ENCODE measurements around the gene RFTN2.
A peak's percentile ranks its signal among the peaks of the same experiment; 100 is the strongest.
"Not testable (repeated sequence)": the region's sequence is repeated elsewhere in the genome, so short reads cannot be mapped to it uniquely, and the experiment has no call there.

The RFTN2 gene

DNA sequence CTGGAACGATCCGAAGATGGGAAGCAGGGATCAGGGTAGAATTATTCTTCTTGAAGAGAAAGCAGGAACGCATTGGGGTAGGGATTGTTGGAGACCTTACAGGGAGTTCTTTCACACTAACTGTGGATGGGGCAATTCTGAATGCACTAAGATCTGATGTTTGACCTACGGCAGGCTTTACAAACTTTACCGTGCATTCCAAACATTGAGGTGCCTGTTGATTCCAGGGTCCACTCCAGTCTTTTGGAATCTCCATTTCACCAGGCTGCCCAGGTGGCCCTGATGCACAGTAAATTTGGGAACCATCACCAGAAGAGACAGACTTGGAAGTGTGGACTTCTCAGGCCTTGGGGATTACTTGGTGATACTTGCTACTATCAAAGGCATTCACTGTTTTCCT is 76.9 kb downstream of the RFTN2 start:
- H3K27ac ChIP-seq (ENCODE audit: low read length), result no peak overlapping the region
- no peaks in the 10 kb centered on the region for H3K36me3 ChIP-seq (ENCODE audit: control insufficient read depth, low read depth, low read length)
- H3K4me3 ChIP-seq (ENCODE audit: low read length), result no peak overlapping the region
- no peak overlapping the region for H3K9ac ChIP-seq (ENCODE audit: low read length)
- H3K4me1 ChIP-seq (ENCODE audit: control insufficient read depth, low read depth, low read length), result peaks cover 27% of the 10 kb centered on the region
- no peaks in the 10 kb centered on the region for H3K9me3 ChIP-seq (ENCODE audit: control insufficient read depth, low read depth, low read length)
- H3K27me3 ChIP-seq (ENCODE audit: control insufficient read depth, insufficient read depth, low read length), result no peaks in the 10 kb centered on the region

DNA sequence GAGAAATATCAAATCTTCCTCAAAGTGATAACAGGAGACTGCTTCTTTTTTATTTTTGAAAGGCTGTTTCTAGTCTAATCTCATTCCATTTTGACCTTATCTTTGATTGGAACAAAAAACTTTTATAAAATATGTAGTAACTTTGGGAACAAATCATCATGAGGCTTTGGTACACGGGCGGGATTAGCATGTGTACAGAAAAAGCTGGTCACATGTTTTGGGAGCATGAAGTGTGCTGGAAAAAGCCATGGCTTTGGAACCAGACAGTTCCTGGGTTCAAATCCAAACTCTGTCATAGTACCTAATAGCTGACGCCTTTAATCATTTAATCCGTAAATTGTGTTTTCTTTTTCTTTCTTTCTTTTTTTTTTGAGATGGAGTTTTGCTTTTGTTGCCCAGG is 78.2 kb downstream of the RFTN2 start:
- Histone ChIP-seq H3K27me3 (ENCODE audit: control insufficient read depth, insufficient read depth, low read length) (no peaks in the 10 kb centered on the region), H3K27ac (ENCODE audit: low read length) (no peak overlapping the region), H3K36me3 (ENCODE audit: control insufficient read depth, low read depth, low read length) (no peaks in the 10 kb centered on the region), H3K4me1 (ENCODE audit: control insufficient read depth, low read depth, low read length) (peaks cover 27% of the 10 kb centered on the region), H3K9me3 (ENCODE audit: control insufficient read depth, low read depth, low read length) (no peaks in the 10 kb centered on the region), H3K9ac (ENCODE audit: low read length) (no peak overlapping the region), H3K4me3 (ENCODE audit: low read length) (no peak overlapping the region)

DNA sequence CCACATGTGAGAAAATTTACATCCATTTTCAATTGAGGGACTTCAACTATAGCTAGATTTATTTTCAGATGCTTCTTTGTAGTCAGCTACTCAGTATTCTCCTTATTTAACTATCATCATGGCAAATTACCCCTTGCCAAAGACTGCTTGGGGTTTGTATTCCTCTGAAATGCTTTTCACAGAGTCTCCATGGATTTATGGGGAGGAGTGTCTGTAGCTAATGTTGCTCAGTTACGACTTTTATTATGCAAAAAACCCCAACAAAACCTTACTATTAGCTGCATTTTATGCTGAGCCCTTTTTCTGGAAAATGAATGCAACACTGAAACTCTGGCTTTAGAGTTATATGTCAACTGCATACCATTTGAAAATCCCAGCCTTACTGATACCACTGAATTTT is 78.6 kb downstream of the RFTN2 start:
- Histone ChIP-seq H3K27ac (ENCODE audit: low read length) (no peak overlapping the region), H3K27me3 (ENCODE audit: control insufficient read depth, insufficient read depth, low read length) (no peaks in the 10 kb centered on the region), H3K9ac (ENCODE audit: low read length) (no peak overlapping the region), H3K4me1 (ENCODE audit: control insufficient read depth, low read depth, low read length) (peaks cover 27% of the 10 kb centered on the region), H3K36me3 (ENCODE audit: control insufficient read depth, low read depth, low read length) (no peaks in the 10 kb centered on the region), H3K4me3 (ENCODE audit: low read length) (no peak overlapping the region), H3K9me3 (ENCODE audit: control insufficient read depth, low read depth, low read length) (no peaks in the 10 kb centered on the region)

DNA sequence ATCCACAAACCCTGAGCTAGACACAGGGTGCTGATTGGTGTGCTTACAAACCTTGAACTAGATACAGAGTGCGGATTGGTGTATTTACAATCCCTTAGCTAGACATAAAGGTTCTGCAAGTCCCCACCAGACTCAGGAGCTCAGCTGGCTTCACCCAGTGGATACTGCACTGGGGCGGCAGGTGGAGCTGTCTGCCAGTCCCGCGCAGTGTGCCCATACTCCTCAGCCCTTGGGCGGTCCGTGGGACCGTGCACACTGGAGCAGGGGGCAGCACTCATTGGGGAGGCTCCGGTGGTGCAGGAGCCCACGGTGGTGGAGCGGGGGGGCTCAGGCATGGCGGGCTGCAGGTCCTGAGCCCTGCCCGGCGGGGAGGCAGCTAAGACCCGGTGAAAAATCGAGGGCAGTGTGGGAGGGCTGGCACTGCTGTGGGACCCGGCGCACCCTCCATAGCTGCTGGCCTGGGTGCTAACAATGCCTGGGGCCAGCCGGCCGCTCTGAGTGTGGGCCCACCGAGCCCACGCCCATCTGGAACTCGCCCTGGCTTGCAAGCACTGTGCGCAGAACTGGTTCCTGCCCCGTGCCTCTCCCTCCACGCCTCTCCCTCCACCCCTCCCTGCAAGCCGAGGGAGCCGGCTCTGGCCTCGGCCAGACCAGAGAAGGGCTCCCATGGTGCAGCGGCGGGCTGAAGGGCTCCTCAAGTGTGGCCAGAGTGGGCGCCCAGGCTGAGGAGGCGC is 83.9 kb downstream of the RFTN2 start:
- Histone ChIP-seq H3K4me1 (ENCODE audit: control insufficient read depth, low read depth, low read length) (peaks cover 34% of the 10 kb centered on the region), H3K27ac (ENCODE audit: low read length) (no peak overlapping the region), H3K36me3 (ENCODE audit: control insufficient read depth, low read depth, low read length) (no peaks in the 10 kb centered on the region), H3K9me3 (ENCODE audit: control insufficient read depth, low read depth, low read length) (no peaks in the 10 kb centered on the region), H3K4me3 (ENCODE audit: low read length) (no peak overlapping the region), H3K9ac (ENCODE audit: low read length) (no peak overlapping the region), H3K27me3 (ENCODE audit: control insufficient read depth, insufficient read depth, low read length) (no peaks in the 10 kb centered on the region)

DNA sequence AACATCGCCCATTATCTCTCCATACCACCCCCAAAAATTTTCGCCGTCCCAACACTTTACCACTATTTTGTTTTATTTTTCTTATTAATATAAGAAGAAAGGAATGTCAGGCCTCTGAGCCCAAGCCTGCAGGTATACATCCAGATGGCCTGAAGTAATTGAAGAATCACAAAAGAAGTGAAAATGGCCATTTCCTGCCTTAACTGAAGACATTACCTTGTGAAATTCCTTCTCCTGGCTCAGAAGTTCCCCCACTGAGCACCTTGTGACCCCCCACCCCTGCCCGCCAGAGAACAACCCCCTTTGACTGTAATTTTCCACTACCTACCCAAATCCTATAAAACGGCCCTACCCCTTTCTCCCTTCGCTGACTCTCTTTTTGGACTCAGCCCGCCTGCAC is 88.1 kb downstream of the RFTN2 start:
- not testable (repeated sequence) for H3K9me3 ChIP-seq (ENCODE audit: control insufficient read depth, low read depth, low read length); H3K36me3 ChIP-seq (ENCODE audit: control insufficient read depth, low read depth, low read length); H3K4me3 ChIP-seq (ENCODE audit: low read length); H3K27me3 ChIP-seq (ENCODE audit: control insufficient read depth, insufficient read depth, low read length); H3K27ac ChIP-seq (ENCODE audit: low read length)
- Histone ChIP-seq H3K4me1 (ENCODE audit: control insufficient read depth, low read depth, low read length) (peaks cover 29% of the 10 kb centered on the region), H3K9ac (ENCODE audit: low read length) (peak overlapping the region; percentile 15)

DNA sequence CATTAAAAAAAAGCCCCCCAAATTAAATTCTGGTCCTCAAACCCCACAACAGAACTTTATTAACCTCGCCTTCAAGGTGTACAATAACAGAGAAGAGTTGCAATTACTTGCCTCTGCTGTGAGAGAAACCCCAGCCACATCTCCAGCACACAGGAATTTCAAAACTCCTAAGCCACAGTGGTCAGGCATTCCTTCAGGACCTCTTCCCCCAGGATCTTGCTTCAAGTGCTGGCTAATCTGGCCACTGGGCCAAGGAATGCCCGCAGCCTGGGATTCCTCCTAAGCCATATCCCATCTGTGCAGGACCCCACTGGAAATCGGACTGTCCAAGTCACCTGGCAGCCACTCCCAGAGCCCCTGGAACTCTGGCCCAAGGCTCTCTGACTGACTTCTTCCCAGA is 95.2 kb downstream of the RFTN2 start:
- H3K27me3 ChIP-seq (ENCODE audit: control insufficient read depth, insufficient read depth, low read length); H3K27ac ChIP-seq (ENCODE audit: low read length); H3K9ac ChIP-seq (ENCODE audit: low read length); H3K9me3 ChIP-seq (ENCODE audit: control insufficient read depth, low read depth, low read length); H3K36me3 ChIP-seq (ENCODE audit: control insufficient read depth, low read depth, low read length): not testable (repeated sequence)
- H3K4me1 ChIP-seq (ENCODE audit: control insufficient read depth, low read depth, low read length), result peaks cover 19% of the 10 kb centered on the region
- peak overlapping the region; percentile 44 for H3K4me3 ChIP-seq (ENCODE audit: low read length)

DNA sequence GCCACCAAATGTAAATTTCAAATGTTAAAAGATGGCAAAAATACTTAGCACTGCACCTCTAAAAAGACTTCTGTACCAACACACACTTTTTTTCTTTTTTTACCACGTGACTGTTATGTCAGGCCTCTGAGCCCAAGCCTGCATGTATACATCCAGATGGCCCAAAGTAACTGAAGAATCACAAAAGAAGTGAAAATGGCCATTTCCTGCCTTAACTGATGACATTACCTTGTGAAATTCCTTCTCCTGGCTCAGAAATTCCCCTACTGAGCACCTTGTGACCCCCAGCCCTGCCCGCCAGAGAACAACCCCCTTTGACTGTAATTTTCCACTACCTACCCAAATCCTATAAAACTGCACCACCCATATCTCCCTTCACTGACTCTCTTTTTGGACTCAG is 97.1 kb downstream of the RFTN2 start:
- not testable (repeated sequence) for H3K27ac ChIP-seq (ENCODE audit: low read length); H3K27me3 ChIP-seq (ENCODE audit: control insufficient read depth, insufficient read depth, low read length); H3K9ac ChIP-seq (ENCODE audit: low read length); H3K36me3 ChIP-seq (ENCODE audit: control insufficient read depth, low read depth, low read length)
- Histone ChIP-seq H3K4me1 (ENCODE audit: control insufficient read depth, low read depth, low read length) (peaks cover 19% of the 10 kb centered on the region), H3K9me3 (ENCODE audit: control insufficient read depth, low read depth, low read length) (peaks cover 16% of the 10 kb centered on the region), H3K4me3 (ENCODE audit: low read length) (peak overlapping the region; percentile 44)

DNA sequence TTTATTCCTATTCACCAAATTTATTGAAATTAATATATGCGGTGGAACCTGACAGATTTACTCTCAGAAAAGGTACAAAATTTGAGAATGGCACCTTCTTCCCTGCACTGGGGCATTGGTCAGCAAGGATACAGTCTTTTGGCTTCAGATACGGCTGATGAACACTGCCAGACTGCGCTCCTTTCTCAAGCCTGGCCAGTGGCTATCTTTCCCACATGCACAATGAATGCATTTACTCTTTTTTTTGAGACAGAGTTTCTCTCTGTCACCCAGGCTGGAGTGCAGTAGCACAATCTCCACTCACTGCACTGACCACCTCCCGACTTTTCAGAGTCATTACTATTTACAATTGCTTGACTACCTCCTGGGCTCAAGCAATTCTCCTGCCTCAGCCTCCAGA is 97.9 kb downstream of the RFTN2 start:
- no peaks in the 10 kb centered on the region for H3K36me3 ChIP-seq (ENCODE audit: control insufficient read depth, low read depth, low read length)
- no peaks in the 10 kb centered on the region for H3K27me3 ChIP-seq (ENCODE audit: control insufficient read depth, insufficient read depth, low read length)
- no peak overlapping the region for H3K9ac ChIP-seq (ENCODE audit: low read length)
- H3K4me3 ChIP-seq (ENCODE audit: low read length), result no peak overlapping the region
- H3K9me3 ChIP-seq (ENCODE audit: control insufficient read depth, low read depth, low read length), result peaks cover 16% of the 10 kb centered on the region
- H3K4me1 ChIP-seq (ENCODE audit: control insufficient read depth, low read depth, low read length), result peaks cover 19% of the 10 kb centered on the region
- peak overlapping the region; percentile 11 for H3K27ac ChIP-seq (ENCODE audit: low read length)

DNA sequence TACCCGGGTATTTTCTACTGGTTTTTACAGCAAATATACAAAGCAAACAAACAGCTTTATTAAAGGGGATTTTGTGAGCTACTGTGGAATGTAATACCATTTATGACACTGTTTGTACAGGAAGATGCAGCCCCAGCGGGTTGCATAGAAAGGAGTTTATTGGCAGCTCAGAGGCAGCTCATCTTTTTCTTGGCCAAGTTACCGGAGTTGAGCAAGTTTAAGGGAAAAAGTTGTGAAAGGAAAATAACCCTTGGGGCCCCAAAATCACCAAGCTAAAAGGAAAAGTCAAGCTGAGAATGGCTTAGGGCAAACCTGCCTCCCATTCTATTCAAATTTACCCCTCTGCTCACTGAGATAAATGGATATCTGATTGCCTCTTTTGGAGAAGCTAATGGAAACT is 98.8 kb downstream of the RFTN2 start:
- Histone ChIP-seq H3K4me3 (ENCODE audit: low read length) (no peak overlapping the region), H3K9ac (ENCODE audit: low read length) (no peak overlapping the region), H3K27me3 (ENCODE audit: control insufficient read depth, insufficient read depth, low read length) (no peaks in the 10 kb centered on the region), H3K4me1 (ENCODE audit: control insufficient read depth, low read depth, low read length) (peaks cover 19% of the 10 kb centered on the region), H3K27ac (ENCODE audit: low read length) (no peak overlapping the region), H3K36me3 (ENCODE audit: control insufficient read depth, low read depth, low read length) (no peaks in the 10 kb centered on the region), H3K9me3 (ENCODE audit: control insufficient read depth, low read depth, low read length) (peaks cover 16% of the 10 kb centered on the region)

DNA sequence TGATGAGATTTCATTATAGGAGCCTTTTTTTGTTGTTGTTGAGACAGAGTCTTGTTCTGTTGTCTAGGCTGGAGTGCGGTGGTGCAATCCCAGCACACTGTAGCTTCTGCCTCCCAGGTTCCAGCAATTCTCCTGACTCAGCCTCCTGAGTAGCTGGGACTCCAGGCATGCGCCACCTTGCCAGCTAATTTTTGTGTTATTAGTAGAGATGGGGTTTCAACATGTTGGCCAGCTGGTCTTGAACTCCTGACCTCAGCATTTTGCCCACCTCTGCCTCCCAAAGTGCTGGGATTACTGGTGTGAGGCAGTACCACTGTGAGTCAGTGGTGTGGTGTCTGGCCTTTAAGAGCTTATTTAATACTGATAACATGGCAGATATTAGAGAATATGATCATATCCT is 99.4 kb downstream of the RFTN2 start:
- Histone ChIP-seq H3K9ac (ENCODE audit: low read length) (no peak overlapping the region), H3K36me3 (ENCODE audit: control insufficient read depth, low read depth, low read length) (no peaks in the 10 kb centered on the region), H3K27me3 (ENCODE audit: control insufficient read depth, insufficient read depth, low read length) (no peaks in the 10 kb centered on the region), H3K4me3 (ENCODE audit: low read length) (no peak overlapping the region), H3K4me1 (ENCODE audit: control insufficient read depth, low read depth, low read length) (peaks cover 19% of the 10 kb centered on the region), H3K9me3 (ENCODE audit: control insufficient read depth, low read depth, low read length) (peaks cover 16% of the 10 kb centered on the region), H3K27ac (ENCODE audit: low read length) (no peak overlapping the region)

DNA sequence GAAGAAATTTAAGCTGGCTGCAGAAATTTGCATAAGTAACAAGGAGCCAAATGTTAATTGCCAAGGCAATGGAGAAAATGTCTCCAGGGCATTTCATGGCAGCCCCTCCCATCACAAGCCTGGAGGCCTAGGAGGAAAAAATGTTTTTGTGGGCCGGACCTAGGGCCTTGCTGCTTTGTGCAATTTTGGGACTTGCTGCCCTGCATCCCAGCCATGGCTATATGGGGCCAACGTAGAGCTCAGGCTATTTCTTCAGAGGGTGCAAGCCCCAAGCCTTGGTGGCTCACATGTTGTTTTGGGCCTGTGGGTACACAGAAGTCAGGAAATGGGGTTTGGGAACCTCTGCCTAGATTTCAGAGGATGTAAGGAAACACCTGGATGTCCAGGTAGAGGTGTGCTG is 101.8 kb downstream of the RFTN2 start:
- H3K9ac ChIP-seq (ENCODE audit: low read length), result no peak overlapping the region
- H3K4me1 ChIP-seq (ENCODE audit: control insufficient read depth, low read depth, low read length), result peaks cover 19% of the 10 kb centered on the region
- no peak overlapping the region for H3K27ac ChIP-seq (ENCODE audit: low read length)
- no peaks in the 10 kb centered on the region for H3K36me3 ChIP-seq (ENCODE audit: control insufficient read depth, low read depth, low read length)
- peaks cover 16% of the 10 kb centered on the region for H3K9me3 ChIP-seq (ENCODE audit: control insufficient read depth, low read depth, low read length)
- H3K4me3 ChIP-seq (ENCODE audit: low read length), result no peak overlapping the region
- no peaks in the 10 kb centered on the region for H3K27me3 ChIP-seq (ENCODE audit: control insufficient read depth, insufficient read depth, low read length)

DNA sequence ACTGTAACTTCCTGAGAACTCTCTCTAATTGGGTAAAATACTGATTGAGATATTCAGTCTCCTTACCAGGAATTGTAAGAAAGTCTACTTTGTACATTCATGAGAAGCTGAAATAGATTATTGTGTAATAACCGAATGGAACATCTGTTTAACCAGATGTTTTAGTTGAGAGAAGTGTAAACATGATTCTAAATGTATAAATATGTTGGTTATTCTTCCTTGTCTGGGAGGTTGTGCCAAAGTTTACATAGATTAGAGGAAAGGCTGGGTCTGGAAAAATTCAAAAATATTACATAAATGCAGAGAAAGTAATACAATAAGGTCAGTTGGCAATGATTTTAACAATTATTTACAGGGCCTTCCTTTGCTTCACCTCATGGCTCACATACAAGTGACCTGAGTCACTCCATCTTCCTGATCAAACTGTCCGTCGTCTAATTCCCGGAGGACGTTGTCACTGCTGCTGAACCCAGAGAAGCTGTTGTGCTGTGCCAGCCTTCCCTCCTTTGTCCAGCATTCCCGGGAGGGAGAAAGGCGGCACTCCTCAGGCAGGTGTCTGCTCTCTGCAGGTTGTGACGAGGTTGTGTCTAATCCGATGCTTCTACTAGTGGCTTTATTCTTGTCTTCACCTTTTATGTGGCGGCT is 103.6 kb downstream of the RFTN2 start:
- Histone ChIP-seq H3K36me3 (ENCODE audit: control insufficient read depth, low read depth, low read length) (no peaks in the 10 kb centered on the region), H3K9ac (ENCODE audit: low read length) (no peak overlapping the region), H3K27me3 (ENCODE audit: control insufficient read depth, insufficient read depth, low read length) (no peaks in the 10 kb centered on the region), H3K4me3 (ENCODE audit: low read length) (no peak overlapping the region), H3K4me1 (ENCODE audit: control insufficient read depth, low read depth, low read length) (peaks cover 3% of the 10 kb centered on the region), H3K9me3 (ENCODE audit: control insufficient read depth, low read depth, low read length) (peaks cover 16% of the 10 kb centered on the region), H3K27ac (ENCODE audit: low read length) (no peak overlapping the region)
